Gastrocnemius medialis (tissue), 4 donors: ENCODE results near the gene SFT2D1.

Source experiments
- POLR2A ChIP-seq, 2 donors: fragments of 450-650 bp; IDR thresholded peaks; one replicate each; pipeline ENCODE4 v1.6.1; 2017; ENCODE audit warnings: antibody characterized with exemption in 2 of 2, mild to moderate bottlenecking in 2 of 2, moderate library complexity in 2 of 2
- TF ChIP-seq, protein P1 (sequence below), 5 experiments: fragments of 450-650 bp in 3 of 5; fragments of 200-600 bp in 2 of 5; sonication (generic) in 2 of 5; IDR thresholded peaks in 4 of 5; conservative IDR thresholded peaks in 1 of 5; 1 replicate in 4 of 5; 2 replicates in 1 of 5; pipeline ENCODE4 v1.5.1; 2016 to 2019; ENCODE audit warnings: antibody characterized with exemption in 5 of 5, mild to moderate bottlenecking in 3 of 5, moderate library complexity in 3 of 5

DNA sequence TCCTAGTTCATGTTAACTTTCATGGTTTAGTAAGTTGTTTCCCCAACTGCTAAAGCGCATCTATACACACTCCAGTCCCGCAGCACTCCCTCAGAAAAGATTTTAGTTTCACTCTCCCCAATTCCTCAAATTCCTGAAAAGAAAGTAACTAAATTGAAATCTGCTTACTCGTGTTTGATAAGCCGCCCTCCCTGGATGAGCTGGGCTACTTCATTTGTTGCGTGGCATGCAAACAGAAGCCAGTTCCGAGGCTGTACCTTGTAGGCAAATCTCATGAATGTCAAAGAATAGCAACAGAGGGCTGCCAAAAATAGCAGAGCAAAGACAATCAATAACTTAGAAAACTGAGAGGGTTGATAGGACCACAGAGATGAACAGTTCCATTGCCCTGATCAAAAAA, 23.5 kb upstream of the SFT2D1 start:
- TF ChIP-seq, protein P1, sequence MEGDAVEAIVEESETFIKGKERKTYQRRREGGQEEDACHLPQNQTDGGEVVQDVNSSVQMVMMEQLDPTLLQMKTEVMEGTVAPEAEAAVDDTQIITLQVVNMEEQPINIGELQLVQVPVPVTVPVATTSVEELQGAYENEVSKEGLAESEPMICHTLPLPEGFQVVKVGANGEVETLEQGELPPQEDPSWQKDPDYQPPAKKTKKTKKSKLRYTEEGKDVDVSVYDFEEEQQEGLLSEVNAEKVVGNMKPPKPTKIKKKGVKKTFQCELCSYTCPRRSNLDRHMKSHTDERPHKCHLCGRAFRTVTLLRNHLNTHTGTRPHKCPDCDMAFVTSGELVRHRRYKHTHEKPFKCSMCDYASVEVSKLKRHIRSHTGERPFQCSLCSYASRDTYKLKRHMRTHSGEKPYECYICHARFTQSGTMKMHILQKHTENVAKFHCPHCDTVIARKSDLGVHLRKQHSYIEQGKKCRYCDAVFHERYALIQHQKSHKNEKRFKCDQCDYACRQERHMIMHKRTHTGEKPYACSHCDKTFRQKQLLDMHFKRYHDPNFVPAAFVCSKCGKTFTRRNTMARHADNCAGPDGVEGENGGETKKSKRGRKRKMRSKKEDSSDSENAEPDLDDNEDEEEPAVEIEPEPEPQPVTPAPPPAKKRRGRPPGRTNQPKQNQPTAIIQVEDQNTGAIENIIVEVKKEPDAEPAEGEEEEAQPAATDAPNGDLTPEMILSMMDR (IDR thresholded peaks at IDR 0.05 in 4 of 5, conservative IDR thresholded peaks at IDR 0.05 in 1 of 5) = no peak
- no peak for TF ChIP-seq POLR2A (IDR thresholded peaks at IDR 0.05)
